GM18499 (cell line): ENCODE results near the gene SLC25A44.

Experiments
- ATAC-seq: cut with Tn5 transposase; IDR thresholded peaks from one replicate; pipeline ENCODE4 v1.9.1; 2021; ENCODE audit warnings: moderate number of reproducible peaks; ENCODE audit not compliant: insufficient read depth, unreplicated experiment

Gene SLC25A44

DNA sequence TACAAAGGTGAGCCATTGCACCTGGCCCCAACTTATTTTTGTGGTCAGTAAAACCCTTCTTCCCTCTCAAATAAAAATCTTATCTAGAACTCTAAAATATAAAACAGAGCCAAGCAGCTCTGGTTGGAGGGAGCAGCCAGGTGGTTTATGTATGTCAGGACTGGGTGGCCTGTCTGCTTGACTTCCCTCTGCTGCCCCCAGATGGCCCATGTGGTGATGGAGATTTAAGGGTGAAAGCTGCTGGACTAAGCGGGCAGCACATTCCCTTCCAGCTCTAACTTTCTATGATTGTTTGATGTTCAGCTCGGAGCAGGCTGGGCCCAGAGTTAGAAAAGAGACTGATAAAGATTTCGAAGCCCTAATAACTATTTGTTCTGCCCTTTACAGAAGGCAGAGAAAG is 65.9 kb downstream of the SLC25A44 start:
- no peak for ATAC-seq

DNA sequence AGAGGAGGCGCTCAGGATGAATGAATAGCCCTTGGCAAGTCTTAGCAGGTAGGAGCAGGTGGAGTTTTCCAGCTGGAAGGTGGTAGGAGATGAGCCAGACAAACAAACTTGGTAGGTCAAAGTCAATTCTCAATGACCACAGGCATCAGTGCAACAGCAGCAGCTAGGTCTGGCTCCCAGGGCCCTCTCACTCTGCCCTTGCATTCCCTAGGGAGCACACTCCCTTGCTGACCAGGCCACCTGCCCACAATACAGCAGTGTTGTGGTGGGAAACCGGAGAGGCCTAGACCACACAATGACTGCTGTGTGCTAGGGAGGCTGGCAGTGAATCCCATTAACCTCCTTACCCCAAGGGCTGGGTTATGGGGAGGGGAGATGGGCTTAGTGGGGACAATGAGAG is 67.0 kb downstream of the SLC25A44 start:
- no peak for ATAC-seq
